Measurements from ENCODE around the gene MAGI3.

Gene MAGI3

DNA sequence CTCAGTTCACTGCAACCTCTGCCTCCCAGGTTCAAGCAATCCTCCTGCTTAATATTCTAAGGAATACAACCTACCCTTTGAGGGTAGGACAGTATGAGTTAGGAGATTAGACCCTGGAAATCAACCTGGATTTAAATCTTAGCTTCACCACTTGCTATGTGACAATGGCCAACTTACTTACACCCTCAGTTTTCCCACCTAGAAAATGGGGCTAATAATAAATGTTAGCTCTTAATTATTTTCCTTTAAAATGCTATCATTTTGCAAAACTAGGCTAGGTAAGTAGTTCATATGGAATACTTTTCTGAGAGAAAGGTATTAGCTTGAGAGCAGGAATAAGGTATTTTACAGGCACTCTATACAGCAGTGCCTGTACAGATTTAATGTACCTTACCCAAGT lies 258.2 kb downstream of the MAGI3 start:
- no peak for DNase-seq

DNA sequence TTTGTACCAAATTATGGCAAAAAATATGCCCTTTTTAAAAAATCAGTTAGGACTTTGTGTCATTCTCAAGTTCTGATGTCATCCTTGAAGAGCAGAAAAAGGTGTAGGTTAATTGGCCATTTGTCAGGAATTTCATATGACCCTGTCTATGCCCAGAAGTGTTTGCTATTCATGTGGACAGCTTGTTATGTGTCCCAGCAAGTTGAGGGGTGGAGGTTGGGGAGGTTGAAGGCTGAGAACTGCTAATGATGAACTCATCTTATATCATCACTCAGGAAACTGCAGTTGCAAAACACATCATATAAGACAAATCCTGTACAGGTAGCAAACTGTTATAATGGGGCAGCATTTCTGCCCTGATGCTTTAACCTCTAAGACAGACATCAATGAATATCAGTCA lies 262.5 kb downstream of the MAGI3 start:
- DNase-seq: no peak

DNA sequence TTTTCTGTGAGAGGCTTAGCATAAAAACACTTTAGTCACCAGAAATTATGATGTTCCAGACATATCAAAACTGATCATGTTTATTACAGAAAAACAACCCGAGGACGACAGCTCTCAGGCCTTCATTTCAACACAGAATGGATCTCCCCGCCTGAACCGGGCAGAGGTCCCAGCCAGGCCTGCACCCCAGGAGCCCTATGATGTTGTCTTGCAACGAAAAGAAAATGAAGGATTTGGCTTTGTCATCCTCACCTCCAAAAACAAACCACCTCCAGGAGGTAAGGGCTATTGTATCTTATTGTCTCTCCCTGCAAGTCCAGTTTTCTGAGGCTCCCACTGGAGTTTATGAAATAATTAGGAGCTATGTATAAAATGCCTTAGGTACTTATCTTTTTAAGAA lies 263.4 kb downstream of the MAGI3 start:
- no peak for DNase-seq

DNA sequence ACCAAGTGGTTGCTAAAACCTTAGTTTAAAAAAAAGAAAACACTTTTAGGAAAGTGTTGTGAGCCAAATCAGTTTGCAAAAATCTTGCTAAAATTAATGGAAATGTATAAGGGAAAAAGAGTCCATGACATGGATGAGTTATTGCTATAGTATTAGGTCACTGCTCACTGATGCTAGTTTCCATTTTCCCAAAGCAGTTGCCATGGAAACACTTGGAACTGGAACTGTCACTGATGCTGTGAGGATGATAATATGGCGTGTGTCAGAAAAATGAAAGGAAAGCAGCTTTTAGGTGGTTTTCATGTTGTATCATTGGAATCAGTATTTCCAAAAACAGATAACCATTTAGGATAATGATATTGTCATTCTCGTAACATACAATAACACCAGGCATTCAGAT lies 264.6 kb downstream of the MAGI3 start:
- DNase-seq: peak in 1 of 56 donors; percentile 10

DNA sequence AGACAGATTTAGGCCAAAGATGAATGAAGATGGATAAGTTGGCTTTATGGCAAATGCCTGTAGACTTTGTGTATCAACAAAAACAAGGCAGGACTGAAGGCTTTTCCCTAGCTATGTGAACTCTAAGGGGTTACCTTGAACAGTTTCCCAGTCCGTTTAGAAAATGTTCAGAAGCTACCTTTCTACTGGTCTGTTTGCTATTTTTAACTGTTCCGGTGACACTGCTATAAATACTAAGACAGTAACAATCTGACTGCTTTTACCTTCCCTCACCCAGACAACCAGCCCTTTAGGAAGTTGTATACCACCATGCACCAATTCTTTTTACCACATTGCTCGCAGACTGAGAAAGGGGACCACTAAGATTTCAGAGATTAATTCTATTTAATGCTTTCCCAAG lies 266.8 kb downstream of the MAGI3 start:
- no peak for DNase-seq

DNA sequence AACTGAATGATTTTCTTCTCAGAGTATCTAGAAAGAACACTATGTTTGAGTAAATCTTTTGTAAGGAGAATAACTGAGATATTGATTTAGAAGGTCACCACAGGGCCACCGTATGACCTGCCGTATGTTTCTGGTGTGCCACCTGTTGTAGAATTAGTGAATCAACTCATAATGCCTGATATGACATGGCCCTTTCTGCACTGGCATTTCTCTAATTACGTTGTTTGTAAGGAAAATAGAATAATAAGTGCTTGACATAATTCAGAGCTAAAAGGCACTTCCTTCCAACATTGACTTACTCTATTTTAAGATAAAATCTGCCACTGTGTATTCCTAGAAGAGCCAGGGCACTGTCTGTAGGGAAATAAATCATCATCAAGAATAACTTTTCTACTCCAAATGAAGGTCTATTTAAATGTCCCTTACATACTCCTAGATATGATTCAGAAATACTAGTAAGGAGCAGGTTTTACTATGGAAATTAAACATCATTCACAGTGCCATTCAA lies 267.3 kb downstream of the MAGI3 start:
- no peak for DNase-seq

DNA sequence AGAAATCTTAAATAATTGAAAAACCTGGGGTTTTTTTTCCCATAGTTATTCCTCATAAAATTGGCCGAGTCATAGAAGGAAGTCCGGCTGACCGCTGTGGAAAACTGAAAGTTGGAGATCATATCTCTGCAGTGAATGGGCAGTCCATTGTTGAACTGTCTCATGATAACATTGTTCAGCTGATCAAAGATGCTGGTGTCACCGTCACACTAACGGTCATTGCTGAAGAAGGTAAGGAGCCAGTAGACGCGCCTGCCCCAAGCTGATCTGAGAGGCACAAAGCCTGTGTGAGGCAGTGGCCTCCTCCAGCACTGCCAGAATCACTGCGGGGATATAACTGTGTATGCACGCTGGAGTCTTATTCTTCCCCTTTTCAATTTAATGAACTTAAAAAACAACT lies 268.7 kb downstream of the MAGI3 start:
- DNase-seq: peak in 3 of 56 donors; percentile 1 to 20 (median 13)

DNA sequence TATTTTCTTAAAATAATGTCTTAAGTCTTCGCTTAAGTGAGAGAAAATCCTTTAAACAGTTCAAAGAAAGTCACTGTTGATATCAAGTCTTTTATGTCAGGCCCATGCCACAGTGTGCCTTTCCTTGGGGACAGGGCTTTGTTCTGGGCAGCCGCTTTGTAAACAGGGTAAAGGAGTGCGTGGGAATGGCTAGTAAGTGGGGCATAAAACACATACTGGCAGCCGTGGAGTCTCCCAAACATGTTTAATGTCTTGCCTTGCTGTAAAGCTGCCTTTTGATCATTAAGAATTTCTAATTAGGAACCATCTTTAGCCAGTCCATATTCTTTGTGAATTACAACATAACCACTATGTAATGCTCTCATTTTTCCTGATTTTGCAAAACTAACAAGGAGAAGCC lies 269.2 kb downstream of the MAGI3 start:
- peak in 6 of 56 donors; percentile 1 to 23 (median 14) for DNase-seq

DNA sequence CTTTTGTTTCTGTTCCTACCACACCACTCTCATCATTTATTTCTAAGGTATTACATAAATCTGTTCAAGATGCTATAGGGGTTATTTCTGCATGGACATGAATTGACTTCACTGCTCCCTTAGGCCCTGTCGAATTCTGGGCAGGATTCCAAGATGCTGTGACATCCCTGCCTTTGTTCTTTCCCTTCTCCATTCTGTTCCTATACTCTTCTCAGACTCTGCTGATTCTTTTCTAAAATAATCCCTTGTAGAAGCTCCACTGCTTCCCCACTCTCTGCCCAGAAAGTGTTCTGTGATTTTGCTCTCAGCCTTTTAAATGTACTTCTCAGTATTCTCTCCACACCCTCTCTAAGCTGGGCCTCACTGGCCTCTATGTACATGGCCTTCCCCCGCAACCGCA lies 269.8 kb downstream of the MAGI3 start:
- peak in 8 of 56 donors; percentile 1 to 26 (median 12) for DNase-seq

DNA sequence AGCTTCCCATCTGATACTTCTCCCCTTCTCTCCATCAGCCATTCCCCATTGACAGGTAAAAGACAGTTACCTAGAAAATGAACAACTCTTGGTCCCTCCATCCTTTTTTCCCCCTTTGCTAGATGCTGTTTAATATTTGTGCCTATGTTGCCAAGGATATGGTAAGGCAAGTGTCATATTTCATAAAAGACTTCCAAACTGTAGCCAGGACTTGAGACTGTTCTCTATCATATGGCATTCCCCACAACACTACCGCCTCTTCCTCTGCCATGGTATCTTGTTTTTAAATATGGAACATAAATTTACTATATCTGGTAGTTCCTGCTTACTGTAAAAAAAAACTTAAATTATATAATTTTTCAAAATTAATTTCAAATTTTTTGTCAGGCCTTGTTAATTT lies 271.8 kb downstream of the MAGI3 start:
- no peak for DNase-seq

DNA sequence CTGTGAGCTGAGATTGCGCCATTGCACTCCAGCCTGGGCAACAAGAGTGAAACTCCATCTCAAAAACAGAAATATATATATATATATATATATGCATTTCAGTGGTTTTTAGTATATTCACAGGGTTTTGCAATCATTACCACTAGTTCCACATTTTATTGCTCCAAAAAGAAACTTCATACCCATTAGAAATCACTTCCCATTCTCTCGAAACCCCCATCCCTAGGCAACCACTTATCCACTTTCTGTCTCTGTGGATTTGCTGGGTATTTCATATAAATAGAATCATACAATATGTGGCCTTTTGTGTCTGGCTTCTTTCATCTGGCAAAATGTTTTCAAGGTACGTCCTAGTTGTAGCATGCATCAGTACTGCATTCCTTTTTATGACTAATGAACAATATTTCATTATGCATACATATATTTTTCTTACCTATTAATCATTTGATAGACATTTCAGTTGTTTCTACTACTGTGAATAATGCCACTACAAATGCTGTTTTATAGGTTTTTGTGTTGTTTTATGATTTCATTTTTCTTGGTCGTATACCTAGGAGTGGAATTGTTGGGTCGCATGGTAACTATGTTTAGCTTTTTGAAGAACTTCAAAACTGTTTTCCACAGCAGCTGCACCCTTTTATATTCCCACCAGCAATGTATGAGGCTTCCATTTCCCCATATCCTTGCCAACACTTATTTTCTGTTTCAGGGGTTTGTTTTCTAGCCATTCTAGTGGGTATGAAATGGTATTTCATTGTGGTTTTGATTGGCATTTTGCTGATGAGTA lies 273.0 kb downstream of the MAGI3 start:
- no peak for DNase-seq

DNA sequence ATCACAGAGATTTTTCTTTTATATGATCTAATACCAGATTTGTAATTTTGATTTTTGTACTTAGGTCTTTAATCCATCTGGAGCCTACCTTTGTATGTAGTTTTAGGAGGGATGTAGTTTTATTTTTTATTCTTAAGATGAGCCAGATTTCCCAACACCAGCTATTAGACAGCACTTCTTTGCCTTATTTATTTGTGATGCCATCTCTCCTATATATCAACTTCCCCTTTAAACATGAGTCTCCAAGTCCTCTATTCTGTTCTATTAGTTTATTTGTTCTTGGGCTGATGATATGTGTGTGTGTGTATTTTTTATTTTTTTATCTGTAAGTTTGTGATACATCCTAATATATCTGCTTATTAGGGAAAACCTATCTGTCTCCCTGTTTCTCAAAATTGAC lies 274.8 kb downstream of the MAGI3 start:
- no peak for DNase-seq

DNA sequence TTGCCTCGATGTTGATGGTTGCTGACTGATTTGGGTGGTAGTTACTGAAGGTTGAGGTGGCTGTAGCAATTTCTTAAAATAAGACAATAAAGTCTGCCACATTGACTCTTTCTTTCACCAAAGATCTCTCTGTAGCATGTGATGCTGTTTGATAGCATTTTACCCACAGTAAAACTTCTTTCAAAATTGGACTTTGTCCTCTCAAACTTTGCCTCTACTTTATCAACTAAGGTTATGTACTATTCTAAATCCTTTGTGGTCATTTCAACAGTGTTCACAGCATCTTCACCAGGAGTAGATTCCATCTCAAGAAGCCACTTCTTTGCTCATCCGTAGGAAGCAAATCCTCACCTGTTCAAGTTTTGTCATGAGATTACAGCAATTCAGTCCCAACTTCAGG lies 275.8 kb downstream of the MAGI3 start:
- DNase-seq: no peak

DNA sequence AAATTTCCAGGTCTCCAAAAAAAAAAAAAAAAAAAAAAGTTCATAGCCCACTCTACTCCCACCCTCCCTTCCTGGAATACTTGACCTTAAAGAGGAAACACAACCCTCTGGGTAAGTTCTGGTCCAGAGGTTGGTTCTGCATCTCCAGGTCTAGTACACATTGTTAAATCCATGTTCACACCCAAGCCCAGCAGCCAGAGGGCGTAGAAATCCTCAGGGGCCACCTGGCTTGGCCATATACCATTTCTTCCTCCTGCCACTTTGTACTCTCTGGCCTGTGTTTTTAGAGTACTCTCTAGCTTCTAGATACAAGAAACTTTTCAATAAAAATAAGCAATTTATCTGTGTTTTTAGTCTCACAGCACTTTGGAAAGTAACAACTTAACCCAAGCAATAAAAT lies 279.7 kb downstream of the MAGI3 start:
- DNase-seq: no peak

DNA sequence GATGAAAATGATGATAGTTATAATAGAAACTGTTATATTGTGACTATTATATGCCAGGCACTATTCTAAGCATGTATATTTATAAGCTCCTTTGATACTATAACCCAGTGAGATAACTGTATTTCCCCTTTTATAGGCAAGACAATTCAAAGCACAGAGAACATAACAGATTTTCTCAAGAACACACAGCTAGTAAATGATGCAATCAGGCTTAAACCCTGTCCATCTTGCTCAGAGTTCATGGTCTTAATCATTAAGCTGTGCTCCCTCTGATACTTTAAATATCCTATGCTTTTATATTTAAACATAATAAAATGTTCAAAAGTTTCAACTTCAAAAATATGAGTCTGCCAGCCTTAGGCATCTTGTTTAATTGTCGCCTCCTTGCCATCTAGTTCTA lies 280.3 kb downstream of the MAGI3 start:
- DNase-seq: no peak

DNA sequence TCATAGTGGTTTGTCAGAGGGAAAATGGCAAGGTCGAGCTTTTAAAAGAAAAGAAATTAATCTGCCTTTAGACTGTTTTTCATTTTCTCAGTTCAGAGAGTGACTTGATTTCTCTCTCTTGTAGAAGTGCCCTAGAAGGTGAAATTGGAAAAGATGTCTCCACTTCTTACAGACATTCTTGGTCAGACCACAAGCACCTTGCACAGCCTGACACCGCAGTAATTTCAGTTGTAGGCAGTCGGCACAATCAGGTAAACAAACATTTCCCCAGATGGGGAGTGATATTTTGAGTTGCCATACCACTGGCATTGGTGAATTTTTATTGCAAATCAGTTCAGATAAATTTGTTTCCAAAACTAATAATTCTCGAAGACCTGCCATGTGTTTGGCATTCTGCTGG lies 282.2 kb downstream of the MAGI3 start:
- DNase-seq: no peak

DNA sequence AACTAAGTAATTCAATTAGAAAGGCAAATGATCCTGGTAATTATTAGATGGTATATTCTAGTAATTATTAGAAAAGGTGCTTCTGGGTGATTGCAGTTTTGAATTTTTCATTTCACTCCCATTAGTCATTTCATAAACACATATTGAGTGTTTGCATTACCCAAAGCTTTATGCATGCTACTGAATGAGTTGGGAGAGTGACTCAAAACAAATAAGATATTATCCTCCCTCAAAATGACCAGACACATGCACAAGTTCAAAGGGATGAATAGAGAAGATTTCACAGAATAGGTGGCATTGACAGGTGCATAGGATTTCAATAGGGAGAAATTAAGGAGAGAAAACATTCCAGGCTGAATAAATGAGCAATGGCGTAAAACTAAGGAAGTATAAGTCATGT lies 284.3 kb downstream of the MAGI3 start:
- no peak for DNase-seq

DNA sequence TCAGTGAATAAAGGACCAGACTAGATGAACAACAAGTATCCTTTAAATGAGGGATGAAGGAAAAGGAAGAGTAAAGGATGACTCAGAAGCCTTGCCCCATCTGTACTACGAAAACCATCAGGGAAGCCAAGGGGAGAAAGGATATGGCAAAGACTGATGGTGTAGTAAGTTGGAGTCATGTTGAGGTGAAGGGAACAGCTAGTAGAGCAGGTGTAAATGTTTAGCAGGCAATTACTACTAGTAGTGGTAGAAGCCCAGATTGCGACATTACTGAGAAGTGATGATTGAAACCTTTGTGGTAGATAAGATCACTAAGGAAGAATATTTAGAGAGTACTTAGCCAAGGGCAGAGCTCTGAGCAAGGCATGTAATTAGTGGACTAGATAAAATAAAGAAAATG lies 285.0 kb downstream of the MAGI3 start:
- DNase-seq: no peak

DNA sequence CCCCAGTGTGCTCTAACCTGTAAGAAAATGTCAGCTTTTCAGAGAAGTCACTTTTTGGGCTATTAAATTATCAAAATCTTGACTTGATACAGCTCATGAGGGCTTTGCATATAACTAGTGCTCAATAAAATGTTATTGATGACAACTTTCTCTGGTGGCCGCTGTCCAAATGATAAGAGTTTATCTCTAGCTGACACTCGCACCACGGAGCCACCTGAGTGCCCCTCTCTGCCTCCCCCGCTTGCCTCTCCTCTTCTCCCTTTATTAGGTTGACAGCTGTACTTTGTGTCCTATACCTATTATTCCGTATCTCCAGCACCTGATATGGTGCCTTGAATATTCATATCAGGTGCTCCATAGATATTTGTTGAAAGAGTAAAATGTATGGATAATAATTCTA lies 286.2 kb downstream of the MAGI3 start:
- no peak for DNase-seq

DNA sequence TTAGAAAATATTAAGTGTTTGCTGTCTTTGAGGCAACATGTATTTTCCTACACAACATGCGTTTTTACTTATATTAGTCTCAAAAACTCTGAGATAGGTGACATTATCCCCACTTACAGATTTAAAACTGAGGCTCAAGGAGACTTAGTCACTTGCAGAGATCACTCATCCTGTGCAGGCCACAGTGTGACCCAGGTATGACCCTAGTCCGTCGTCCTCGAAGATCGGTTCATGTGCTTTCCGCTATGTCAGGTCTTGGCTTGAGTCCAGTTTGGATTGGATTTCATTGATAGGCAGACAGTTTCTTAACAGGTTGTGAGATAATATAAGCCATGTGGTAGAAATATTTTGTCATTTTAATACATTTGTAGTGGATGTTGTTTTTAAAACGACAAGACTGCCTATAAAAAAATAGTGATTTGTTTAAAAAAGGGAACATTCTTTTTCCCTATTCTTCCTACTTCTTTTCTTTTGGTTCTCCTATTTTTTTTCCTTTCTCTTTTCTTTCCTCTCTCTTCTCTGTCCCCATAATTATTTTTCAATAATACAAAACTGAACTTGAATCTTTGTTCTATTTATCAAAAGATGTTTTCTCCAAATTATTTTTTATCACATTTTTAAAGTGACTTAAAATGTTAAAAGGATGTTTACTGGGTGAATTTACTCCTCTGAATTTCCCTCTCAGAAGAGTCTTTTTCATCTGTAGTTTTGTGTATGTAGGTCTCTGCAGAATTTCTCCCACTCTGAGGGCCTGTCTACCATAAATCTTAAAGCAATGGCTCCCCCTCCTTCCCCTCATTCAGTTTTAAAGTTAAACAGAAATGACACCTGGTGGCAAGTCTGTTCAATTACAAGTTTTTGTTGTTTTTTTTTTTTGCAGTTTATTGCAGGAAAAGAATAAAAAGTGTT lies 287.2 kb downstream of the MAGI3 start:
- no peak for DNase-seq

DNA sequence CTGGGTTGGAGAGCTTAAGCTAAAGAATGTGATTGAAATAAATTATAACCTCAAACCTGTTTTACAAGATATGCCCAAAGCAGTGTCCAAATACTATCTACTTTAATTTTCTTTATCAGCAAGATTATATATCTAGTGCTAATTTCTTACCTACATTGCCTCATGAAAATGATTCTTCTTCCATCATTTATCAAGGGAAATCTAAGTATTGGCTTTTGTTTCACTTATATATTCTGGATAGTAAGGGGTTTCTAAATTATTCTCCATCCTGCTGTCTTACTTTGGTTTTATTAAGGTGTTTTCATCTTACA lies 287.8 kb downstream of the MAGI3 start:
- DNase-seq: no peak

DNA sequence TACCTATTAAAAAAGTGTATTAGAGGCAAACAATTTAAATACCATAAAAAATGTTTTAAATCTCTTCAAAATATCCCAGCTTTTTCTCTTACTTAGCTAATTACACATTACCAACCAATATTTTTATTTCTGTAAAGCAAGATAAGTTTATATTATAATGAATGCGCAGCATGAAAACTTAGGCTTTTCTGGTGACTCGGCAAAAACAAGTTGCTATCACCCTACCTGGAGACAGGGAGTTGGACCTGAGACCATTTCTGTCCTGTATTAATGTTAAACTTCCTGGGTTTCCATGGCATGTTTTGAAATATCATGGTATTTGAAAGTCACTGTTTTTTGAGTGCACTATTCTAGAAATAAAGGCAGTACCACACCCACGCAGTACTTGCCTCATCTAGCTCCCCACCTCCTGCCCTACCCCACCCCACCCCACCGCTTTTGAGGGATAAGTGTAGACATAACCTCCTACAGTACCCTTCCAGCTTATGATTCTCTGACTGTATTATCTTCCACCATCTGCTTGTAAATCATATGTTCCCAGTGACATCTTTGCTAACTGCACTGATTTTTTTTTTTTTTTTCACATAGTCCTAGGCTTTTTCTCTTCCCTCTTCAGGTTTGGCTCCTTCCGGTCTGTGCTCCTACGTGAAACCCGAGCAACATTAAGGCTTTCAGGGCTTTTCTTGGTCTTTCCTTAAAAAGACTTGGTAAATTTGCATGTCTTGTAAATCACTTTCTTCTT lies 291.5 kb downstream of the MAGI3 start:
- peak in 21 of 56 donors; percentile 2 to 71 (median 22) for DNase-seq
